ENCODE results near the gene HPGD.
"Not testable (repeated sequence)": the region's sequence is repeated elsewhere in the genome, so short reads cannot be mapped to it uniquely, and the experiment has no call there.

HPGD gene

DNA sequence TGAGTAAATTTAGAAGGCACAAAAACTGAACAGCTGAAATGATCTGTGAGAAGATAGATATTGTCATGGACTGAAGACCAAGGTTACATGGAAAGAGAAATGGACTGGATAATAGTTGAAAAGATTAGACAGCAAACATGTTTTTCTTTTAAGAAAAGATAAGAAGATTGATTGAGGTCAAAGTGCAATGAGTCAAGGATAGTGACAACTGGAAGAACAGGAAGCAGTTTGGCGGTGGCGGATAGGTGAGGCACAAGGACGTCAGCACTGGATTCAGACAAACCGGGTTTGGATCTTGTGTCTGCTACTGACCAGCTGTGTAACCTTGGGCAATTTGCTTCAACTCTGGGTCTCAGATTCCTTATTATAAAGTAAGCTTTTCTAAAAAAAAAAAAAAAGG lies 2.0 kb upstream of the HPGD start:
- peak; percentile 4 for DNase-seq

DNA sequence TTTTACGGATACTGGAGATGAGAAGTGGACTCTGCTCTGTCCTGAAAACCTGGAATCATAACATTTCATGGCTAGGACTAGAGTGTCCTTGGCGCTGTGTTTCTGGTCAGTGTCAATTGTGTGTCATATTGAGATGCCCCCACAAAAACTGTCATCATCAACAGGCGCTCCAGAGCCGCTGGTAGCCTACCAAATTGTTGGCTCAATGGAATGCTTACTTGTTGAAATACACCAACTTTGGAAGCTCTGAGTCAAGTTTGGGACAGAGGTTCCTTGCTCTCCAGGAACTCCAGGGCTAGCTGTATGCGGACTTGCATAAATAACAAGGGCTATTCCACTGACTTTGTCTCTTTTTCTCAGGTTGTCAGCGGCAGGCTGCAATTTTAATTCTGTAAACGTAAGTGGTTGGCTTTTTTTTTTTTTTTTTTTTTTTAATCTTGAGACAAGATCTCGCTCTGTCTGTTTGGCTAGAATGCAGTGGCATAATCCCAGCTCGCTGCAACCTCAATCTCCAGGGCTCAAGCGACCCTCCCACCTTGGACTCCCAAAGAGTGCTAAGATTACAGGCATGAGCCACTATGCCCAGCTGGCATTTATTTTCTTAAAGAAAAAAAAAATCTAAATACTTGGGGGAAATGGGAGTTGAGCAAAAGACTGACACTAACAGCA lies 871 bp upstream of the HPGD start:
- peak; percentile 13 for DNase-seq

DNA sequence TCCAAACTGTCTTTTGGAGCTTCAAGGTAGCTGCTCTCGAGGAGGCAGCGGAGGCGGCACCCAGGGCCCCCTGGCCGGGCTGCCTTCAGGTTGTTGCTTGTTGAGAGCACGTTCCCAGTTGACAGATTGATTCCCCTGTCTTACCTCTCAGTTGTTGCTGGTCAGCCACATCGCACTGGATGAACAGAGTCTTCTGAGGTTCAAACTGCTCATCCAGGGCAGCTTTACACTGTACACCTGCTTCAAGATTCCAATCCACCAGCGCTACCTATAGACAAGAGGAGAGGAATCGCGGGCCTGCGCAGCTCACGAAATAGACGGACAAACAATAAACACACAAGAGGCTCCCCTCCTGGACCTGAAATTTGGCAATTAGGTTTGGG lies 497 bp downstream of the HPGD start:
- peak; percentile 31 for DNase-seq

DNA sequence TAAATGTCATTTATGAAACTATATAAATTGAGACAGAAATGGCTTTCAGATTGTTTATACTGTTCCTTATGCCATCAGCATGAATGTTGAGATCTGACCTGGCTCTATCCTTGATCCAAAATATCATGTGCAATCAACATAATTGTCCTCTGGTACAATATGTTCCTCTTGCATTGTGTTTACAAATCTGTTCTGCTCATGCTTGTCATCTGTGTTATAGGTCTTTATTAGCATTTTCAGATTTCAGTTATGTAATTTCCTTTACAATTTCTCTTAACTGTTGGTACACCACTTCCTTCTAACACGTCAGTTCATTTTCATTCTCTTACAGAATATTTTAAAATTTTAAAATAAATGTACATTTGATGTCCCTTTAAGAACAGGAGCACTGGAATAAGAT lies 1.6 kb downstream of the HPGD start:
- DNase-seq, result no peak

GRCh38 chr4:174517502-174518445 lies 4.5 kb downstream of the HPGD start:
- DNase-seq, result no peak

DNA sequence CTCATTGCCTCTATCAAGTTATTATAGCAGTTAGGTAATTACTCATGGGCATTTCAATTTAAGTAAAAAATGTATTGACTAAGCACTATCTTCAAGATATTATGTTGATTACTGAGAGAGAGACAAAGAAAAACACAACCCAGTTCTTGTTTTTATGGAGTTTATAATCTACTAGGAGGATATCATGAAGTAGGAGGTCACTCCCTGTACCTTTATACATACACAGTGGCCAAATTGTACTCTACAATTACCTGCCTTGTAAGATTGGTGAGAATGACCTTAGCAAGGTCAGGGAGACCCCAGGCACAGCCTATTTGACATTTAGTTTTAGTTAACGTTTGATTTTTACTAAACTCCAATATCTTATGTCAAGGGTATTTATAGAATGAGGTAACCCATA lies 5.5 kb downstream of the HPGD start:
- no peak for DNase-seq

GRCh38 chr4:174516345-174516744 lies 5.9 kb downstream of the HPGD start:
- no peak for DNase-seq

GRCh38 chr4:174512745-174513144 lies 9.5 kb downstream of the HPGD start:
- DNase-seq, result no peak

GRCh38 chr4:174505892-174506291 lies 16.4 kb downstream of the HPGD start:
- no peak for DNase-seq

DNA sequence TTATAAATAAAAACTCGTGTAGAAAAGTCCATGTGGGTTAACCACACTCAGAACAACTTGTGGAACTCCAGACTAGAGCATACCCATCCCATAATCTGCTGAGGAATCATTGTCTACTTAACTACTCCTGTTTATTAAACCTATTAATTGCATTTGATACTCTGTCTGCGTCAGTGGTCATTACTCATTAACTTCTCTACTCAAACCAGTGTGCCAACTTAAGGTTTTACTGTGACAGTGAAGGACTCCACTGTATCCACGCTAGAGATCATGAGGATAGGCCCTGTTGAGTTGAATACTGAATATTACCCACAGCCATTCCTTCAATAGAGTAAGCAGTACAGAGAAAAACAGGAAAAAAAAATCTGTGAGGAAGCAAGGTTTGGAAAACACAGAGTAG lies 17.3 kb downstream of the HPGD start:
- no peak for DNase-seq

DNA sequence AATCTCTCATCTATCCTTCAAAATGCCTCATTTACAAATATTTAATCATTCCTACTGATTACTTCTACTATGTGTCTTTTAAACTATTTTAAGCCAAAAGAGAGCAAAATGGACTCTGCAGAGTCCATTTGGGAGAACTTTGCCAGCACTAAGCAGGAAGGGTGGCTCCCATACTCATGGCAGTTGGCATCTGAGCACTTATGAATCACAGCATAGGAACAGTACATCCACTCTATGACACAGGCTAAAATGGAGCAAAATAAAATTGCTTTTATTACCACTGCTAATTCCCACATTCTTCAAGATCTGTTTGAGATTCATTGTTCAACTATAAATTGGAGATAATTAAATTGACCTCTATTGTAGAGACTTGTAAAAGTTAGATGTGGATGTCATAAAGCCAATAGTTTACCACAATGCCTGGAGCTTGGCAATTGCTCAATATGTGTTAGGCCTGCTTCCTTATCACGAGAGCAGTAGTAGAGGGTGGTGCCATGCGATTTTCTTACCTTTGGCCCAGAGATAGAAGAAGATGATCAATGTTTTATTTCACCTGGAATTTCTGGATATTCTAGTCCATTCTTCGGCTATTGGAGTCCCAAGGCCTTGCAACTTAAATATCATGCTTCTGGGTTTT lies 19.1 kb downstream of the HPGD start:
- DNase-seq, result no peak

DNA sequence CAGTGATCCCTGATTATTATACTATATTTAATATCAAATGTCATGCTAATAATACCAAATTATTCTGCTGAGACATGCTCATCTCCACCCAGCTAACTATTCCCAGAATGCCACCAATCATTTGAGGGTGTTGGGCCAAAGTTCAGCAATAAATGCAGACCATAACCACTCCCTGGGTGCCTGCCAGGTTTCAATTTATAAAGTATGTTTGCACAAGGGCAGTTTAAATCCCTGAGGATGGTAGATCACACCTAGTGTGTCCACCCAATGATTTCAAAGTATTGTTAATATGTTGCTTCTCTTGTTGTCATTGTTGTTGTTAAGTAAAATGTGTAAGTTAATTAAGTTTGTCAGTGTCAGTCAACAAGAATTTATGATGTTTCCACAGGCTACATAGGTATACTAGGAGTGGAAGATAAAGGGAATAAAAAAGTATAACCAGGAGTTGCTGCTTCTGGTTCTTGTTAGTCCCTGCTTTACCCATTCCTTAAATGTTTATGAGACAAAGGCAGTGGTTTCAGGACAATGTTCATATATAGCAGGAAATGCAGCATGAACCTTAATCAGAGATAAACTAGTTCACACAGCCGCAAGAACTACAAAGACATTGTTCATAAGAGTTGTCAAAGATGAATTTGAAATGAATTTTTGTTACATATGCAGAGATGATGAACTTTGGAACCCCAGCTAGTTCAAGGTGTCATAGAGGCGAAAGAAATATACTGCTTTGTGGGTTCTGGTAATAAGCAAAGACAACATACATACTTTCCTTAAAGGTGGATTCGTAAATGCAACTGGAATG lies 25.5 kb downstream of the HPGD start:
- DNase-seq, result no peak

DNA sequence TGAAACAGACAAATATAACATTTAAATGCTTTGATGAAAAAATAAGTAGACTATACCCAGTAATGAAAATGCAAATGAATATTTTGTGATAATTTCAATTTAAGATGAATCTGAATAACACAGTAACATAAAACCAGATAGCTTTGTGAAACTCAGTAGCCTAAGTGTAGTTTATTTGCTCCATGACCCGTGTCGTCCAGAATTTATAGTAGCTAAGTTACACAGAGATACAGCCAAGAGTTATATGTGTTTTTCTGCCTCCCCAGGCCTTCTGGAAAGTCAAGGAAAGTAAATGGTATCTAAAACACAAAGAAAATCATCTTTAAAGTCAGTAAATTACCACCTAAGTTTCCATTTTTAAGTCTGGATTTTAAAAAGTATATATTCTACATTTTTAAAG lies 26.7 kb downstream of the HPGD start:
- no peak for DNase-seq

DNA sequence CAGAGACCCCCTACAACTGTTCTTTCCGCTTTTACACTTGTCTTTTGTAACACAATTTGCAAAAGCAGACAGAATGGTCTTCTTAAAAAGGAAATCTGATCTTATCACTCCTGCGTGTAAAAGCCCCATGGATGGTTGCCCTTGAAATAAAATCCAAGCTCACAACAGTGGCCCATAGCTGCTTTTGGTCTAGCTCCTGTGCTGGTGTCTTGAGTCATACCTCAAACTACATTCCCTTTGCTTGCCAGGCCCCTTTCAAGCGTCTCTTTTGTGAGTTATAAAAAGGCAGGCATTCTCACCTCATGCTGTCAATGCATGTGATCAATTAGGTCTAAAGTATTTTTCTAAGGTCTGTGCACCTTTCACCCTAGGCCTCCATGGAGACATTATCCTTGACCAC lies 27.6 kb downstream of the HPGD start:
- no peak for DNase-seq

GRCh38 chr4:174494146-174494545 lies 28.1 kb downstream of the HPGD start:
- DNase-seq, result no peak

DNA sequence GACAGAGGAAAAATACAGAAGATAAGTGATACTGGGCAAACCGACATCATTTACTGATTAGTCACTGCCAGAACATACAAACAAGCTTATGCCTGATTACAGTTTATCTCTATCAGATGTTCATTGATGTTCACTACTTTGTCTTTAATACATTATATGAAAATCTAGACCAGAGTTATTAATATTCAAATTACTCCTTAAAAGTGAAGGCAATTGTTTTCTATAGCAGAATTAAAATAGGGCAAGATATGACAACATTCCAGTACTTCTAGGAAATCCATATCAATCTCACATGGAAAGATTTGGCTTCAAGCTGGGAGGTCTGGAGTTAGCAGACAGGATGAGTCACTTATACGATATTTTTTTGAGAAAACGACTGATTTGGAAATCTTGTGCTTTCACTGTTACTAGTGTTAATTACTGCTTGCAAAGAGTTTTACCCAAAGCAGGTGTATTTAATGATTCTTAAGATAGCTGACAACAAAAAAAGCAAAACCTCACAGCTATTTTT lies 31.8 kb downstream of the HPGD start:
- no peak for DNase-seq

GRCh38 chr4:174488368-174488767 lies 33.9 kb downstream of the HPGD start:
- not testable (repeated sequence) for DNase-seq

- no peak for DNase-seq
These were observed 37.3 kb downstream of the HPGD start for GRCh38 chr4:174485025-174485424.

DNA sequence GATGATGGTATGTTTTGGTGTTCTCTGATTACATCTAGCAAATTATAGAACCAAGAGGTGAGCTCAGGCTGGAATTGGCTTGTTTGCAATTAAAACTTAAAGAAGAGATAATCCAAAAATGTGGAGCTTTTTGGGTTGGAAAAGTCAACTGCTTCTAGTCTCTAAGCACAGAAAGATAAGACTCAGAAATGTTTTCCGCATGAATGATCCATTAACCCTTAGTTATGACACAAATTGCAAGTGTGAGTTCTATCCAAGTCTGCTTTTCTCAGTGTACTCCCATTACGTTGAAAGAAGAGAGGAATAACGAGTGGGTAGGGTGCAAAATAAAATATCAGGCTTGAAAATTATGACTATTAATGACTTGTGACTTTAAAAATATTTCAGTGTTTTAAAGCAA lies 38.5 kb downstream of the HPGD start:
- DNase-seq, result no peak

GRCh38 chr4:174479140-174479539 lies 43.1 kb downstream of the HPGD start:
- DNase-seq, result no peak

DNA sequence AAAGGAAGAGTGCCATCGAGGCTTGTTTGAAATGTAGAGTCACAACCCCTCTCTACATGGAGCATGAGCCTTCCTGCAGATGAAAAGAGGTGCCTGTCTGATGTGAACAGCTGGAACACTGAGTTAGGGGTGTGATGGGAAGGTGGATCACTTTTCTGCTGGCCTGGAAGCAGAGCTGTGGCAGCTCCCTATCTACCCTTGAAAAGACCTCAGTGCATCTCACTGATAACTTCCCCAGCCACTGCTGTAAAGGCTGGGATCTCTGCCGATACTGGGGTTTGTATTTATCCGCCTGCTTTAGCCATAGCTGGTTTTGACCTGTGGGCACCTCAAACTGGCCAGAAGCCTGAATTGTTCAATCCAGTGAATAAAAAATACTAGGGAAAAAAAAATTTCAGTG lies 46.8 kb downstream of the HPGD start:
- DNase-seq, result no peak

DNA sequence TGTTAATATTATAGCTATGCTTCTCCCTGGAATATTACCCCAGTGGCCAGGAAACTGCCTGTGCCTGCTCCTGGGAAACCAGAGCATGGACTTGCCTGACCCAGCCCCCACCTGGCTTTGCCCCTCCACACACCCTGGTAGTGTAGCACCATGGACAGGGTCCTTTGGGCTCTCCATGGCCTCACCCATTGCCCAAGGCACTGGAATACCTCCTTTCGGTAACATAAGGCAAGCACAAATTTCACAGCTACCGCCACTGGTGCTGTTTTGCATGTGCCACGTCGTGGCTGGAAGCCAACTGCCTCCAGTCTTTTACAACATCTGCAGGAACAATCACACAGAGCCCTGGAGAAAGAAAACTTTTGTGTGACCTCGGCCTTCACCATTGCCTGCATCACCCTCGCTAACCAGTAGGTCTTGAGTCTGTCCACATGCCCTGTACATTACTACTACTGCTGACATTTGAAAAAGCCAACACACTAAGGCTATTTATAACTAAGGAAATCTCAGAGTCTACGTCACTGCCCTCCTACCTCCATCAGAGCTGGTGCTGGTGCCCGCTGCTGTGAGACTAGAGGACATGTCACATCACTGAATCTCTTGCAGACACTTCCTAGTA lies 47.7 kb downstream of the HPGD start:
- DNase-seq, result no peak

Measured in hematopoietic multipotent progenitor cell treated with erythropoietin and hydrocortisone succinate and interleukin-3 and kit ligand, for 8 days (in vitro differentiated cells).